GM19328 (cell line): ENCODE data around the gene GCNT2.
"Not testable (repeated sequence)": the region's sequence is repeated elsewhere in the genome, so short reads cannot be mapped to it uniquely, and the experiment has no call there.

ENCODE experiments used
- ATAC-seq: cut with Tn5 transposase; IDR thresholded peaks from one replicate; pipeline ENCODE4 v1.9.1; 2021; ENCODE audit warnings: mild to moderate bottlenecking, moderate library complexity; ENCODE audit not compliant: unreplicated experiment

Gene GCNT2

GRCh38 chr6:10655508-10656055, 134.4 kb downstream of the GCNT2 start:
- no peak for ATAC-seq

GRCh38 chr6:10658910-10659698, 138.0 kb downstream of the GCNT2 start:
- ATAC-seq = no peak

GRCh38 chr6:10659699-10660348, 138.7 kb downstream of the GCNT2 start:
- ATAC-seq = no peak

GRCh38 chr6:10660431-10661191, 139.5 kb downstream of the GCNT2 start:
- not testable (repeated sequence) for ATAC-seq

GRCh38 chr6:10662207-10662606, 141.1 kb downstream of the GCNT2 start:
- no peak for ATAC-seq

- no peak for ATAC-seq
These were observed 141.6 kb downstream of the GCNT2 start for GRCh38 chr6:10662742-10663141.

- not testable (repeated sequence) for ATAC-seq
These were observed 144.4 kb downstream of the GCNT2 start for GRCh38 chr6:10665595-10665994.

GRCh38 chr6:10668126-10668917, 147.2 kb downstream of the GCNT2 start:
- ATAC-seq = no peak

GRCh38 chr6:10676403-10676802, 155.3 kb downstream of the GCNT2 start:
- no peak for ATAC-seq

- ATAC-seq = no peak
These were observed 157.3 kb downstream of the GCNT2 start for GRCh38 chr6:10678456-10678855.
